IPS DF 4.7 (cell line): ENCODE data around the gene MYMK.

Source experiments
- DNase-seq: peaks from one replicate; pipeline ENCODE4 v3.0.0-alpha.2; 2013; ENCODE audit warnings: low spot score; ENCODE audit errors: extremely low read depth

MYMK gene

GRCh38 chr9:133558191-133559126, 33.7 kb upstream of the MYMK start:
- DNase-seq: no peak

- no peak for DNase-seq
Measured at GRCh38 chr9:133557581-133557980, 32.8 kb upstream of the MYMK start.

- no peak for DNase-seq
Measured at GRCh38 chr9:133556354-133556753, 31.6 kb upstream of the MYMK start.

GRCh38 chr9:133554729-133555128, 30.0 kb upstream of the MYMK start:
- DNase-seq: no peak

GRCh38 chr9:133553973-133554713, 29.4 kb upstream of the MYMK start:
- no peak for DNase-seq

- no peak for DNase-seq
Measured at GRCh38 chr9:133553123-133553522, 28.4 kb upstream of the MYMK start.

- DNase-seq: no peak
Measured at GRCh38 chr9:133552236-133552635, 27.5 kb upstream of the MYMK start.

GRCh38 chr9:133551446-133551845, 26.7 kb upstream of the MYMK start:
- DNase-seq: no peak

- DNase-seq: no peak
Measured at GRCh38 chr9:133547116-133547515, 22.4 kb upstream of the MYMK start.

- no peak for DNase-seq
Measured at GRCh38 chr9:133546287-133546680, 21.5 kb upstream of the MYMK start.

GRCh38 chr9:133545494-133546286, 20.9 kb upstream of the MYMK start:
- no peak for DNase-seq

GRCh38 chr9:133543772-133544467, 19.2 kb upstream of the MYMK start:
- no peak for DNase-seq

- DNase-seq: no peak
Measured at GRCh38 chr9:133542002-133542401, 17.2 kb upstream of the MYMK start.

- DNase-seq: no peak
Measured at GRCh38 chr9:133540698-133541025, 15.9 kb upstream of the MYMK start.

- no peak for DNase-seq
Measured at GRCh38 chr9:133539991-133540697, 15.4 kb upstream of the MYMK start.

- no peak for DNase-seq
Measured at GRCh38 chr9:133538851-133539833, 14.4 kb upstream of the MYMK start.

GRCh38 chr9:133538176-133538575, 13.4 kb upstream of the MYMK start:
- DNase-seq: no peak

- no peak for DNase-seq
Measured at GRCh38 chr9:133537257-133537656, 12.5 kb upstream of the MYMK start.

GRCh38 chr9:133536536-133536935, 11.8 kb upstream of the MYMK start:
- DNase-seq: no peak
